Measurements from ENCODE around the gene ACIN1. TPM values are rescaled to one million over a fixed set of nuclear protein-coding genes. Genes with fewer than 3 reads are reported as not detected.

The ACIN1 gene
- total and polyA plus RNA-seq, 2 of the 13 experiments (the other 11 are each of a cell fraction or from before 2014, with no cell fraction given) = 165 to 183 TPM

- no peak for TF ChIP-seq HIC2 (CRISPR knock-in tag; IDR thresholded peaks at IDR 0.05; ENCODE audit: low read depth)
- TF ChIP-seq SP140L (CRISPR knock-in tag; IDR thresholded peaks at IDR 0.05; ENCODE audit: borderline replicate concordance) = no peak
- TF ChIP-seq ZNF431 (CRISPR knock-in tag; IDR thresholded peaks at IDR 0.05; ENCODE audit: borderline replicate concordance, low read depth) = no peak
- no peak for TF ChIP-seq TFAP4 (IDR thresholded peaks at IDR 0.05; ENCODE audit: borderline replicate concordance, low read depth)
- no peak for TF ChIP-seq ZFP62 (CRISPR knock-in tag; IDR thresholded peaks at IDR 0.05)
- TF ChIP-seq ATM (IDR thresholded peaks at IDR 0.05; ENCODE audit: borderline replicate concordance) = no peak
- no peak for TF ChIP-seq DZIP1 (CRISPR knock-in tag; IDR thresholded peaks at IDR 0.05)
- no peak for TF ChIP-seq JUN (CRISPR knock-in tag; IDR thresholded peaks at IDR 0.05)
- no peak for TF ChIP-seq ZNF746 (CRISPR knock-in tag; IDR thresholded peaks at IDR 0.05)
- no peak for TF ChIP-seq TFE3 (CRISPR knock-in tag; IDR thresholded peaks at IDR 0.05)
- TF ChIP-seq ZNF496 (CRISPR knock-in tag; IDR thresholded peaks at IDR 0.05; ENCODE audit: insufficient replicate concordance) = no peak
- TF ChIP-seq ZHX2 (IDR thresholded peaks at IDR 0.05; ENCODE audit: low read depth) = no peak
- TF ChIP-seq ZHX2 (CRISPR knock-in tag; IDR thresholded peaks at IDR 0.05; ENCODE audit: borderline replicate concordance) = no peak
- no peak for TF ChIP-seq DMAP1 (CRISPR knock-in tag; IDR thresholded peaks at IDR 0.05)
- no peak for TF ChIP-seq SOX6 (IDR thresholded peaks at IDR 0.05)
- TF ChIP-seq SOX6 (CRISPR knock-in tag; IDR thresholded peaks at IDR 0.05) = no peak
- no peak for TF ChIP-seq ZC3H4 (CRISPR knock-in tag; IDR thresholded peaks at IDR 0.05; ENCODE audit: borderline replicate concordance)
- TF ChIP-seq ZNF768 (CRISPR knock-in tag; IDR thresholded peaks at IDR 0.05) = peak; percentile 17; the same call in 1 of the 2 replicates
These were observed 42.4 kb upstream of the ACIN1 start (continued) for GRCh38 chr14:23137192-23137812.

Measured in HepG2 (cell line).